ENCODE results near the gene TBX3.

Gene TBX3

DNA sequence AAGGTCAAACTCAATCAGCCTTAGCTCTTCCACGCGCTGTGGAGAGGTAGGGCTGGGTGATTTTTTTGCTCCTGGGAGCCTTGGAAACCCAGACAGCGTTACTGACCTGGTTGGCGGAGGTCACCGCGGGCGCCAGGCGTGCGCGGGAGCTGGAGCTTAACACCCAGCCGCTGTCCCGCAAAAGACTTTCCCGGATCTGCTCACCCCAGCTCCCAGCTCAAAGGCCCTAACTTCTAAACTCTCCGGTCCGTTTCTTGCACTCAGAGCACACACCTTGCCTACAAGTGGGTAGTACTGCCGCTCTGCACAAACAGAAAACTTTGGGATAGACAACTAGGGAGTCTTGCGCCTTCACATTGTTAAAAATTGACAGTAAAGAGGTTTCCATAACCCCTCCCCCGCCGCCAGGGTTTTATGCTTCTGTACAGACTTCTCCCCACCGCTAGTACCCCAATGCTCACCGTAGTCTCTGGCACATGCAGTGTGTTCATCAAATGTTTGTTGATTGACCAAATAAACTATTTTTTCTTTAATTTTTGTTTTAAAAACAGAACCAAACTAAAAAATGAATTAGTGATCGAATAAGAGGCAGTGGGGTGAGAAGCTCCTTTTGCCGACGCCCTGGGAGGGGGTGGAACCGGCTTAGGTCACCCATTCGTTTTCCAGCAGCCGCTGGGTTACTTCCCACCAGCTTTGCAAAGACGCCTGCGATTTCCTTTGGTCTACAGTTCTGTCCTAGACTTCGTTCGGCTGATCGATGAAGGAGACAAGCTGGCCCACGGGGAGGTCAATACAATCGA, 12.7 kb upstream of the TBX3 start:
- DNase-seq (ENCODE audit: low read depth) = no peak

DNA sequence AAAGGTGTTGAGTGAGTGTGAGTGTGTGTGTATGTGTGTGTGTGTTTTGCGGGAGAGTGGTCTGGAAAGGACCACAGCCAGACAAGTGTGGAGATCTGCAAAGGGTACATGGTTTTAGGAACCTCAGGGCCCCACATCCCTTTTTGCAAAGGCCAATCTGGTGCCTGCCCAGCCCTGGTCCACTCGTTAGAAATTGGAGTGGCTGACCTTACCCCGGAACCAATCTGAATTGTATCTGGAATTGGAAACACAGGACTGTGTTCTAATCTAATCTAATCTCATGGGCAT, 11.3 kb upstream of the TBX3 start:
- no peak for DNase-seq (ENCODE audit: low read depth)

DNA sequence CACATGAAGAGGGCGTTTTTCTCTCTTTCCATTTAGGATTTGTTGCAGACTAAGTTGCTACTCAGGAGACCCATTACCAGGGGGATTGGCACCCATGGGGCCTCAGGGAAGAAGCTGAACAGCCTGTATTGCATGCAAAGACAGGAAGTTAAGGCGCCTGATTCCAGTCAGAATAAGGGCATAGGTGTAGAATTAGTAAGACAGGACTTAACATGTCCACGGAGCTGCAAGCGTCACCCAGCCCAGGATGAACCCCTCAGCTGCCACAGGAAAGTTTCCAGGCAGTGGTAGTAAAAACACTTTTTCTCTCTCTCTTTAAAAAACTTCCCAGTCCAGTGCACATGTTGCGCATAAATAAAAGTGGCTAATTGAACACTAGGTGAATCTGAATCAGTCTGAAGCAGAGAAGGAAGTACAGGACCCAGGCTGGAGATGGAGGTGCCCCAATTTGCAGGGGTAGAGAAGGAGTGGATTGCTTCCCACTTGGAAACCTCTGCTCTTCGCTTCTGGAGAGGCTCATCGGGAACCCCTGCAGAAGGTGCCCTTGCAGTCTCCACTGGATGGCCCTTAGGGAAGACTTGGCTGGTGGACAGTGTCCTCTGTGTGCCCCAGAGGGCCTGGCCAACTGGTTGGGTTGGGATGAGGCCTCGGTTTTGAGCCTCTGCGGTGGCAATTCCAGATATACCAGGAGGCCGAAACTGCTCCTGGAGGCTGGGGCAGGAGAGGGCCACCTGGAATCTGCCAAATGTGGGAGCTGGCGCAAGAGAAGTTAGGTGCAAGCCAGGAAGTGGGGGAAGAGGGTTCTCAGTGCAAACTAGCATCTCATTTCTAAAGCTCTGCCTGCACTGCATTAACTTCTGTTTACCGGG, 10.7 kb upstream of the TBX3 start:
- no peak for DNase-seq (ENCODE audit: low read depth)

DNA sequence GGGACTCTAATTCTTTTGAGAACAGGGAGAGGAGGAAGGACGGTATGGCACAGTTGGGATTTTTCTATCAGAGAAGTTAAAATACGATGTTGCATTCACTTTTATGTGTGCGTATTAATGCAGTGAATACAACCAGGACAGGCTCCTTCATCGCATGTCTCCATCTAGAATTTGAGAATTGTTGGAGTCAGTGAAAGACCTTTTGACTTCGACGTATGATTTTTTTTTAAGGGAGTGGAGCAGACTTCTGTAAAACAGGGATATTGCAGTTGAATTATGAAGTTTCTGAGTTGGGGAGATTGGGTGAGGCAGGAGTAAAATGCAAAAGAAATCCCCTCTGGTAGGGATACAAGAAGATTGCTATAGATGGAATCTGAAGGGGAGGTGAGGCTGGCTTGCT, 9.6 kb upstream of the TBX3 start:
- DNase-seq (ENCODE audit: low read depth) = no peak

DNA sequence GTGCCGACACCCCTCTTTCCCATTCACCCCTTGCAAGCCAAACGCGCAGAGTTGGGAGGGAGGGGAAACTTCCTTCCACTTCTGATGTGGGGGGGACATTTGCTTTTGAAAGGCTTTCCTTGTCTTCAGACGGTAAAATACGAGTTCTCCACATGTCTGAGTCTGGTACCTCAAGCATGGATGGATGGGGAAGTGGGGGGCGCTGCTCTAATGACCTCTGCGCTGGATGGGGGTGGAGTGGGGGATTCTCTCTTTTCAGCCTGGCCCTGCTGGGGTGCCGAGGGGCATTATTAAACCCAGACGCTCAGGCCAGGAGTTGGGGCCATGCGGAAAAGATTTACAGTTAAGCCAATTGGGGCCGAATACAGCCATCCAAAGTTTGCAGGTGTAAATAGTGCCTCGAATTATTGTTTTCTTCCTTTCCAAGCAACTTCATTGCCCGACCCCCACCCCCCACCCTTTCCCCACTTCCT, 9.1 kb upstream of the TBX3 start:
- DNase-seq (ENCODE audit: low read depth) = no peak

DNA sequence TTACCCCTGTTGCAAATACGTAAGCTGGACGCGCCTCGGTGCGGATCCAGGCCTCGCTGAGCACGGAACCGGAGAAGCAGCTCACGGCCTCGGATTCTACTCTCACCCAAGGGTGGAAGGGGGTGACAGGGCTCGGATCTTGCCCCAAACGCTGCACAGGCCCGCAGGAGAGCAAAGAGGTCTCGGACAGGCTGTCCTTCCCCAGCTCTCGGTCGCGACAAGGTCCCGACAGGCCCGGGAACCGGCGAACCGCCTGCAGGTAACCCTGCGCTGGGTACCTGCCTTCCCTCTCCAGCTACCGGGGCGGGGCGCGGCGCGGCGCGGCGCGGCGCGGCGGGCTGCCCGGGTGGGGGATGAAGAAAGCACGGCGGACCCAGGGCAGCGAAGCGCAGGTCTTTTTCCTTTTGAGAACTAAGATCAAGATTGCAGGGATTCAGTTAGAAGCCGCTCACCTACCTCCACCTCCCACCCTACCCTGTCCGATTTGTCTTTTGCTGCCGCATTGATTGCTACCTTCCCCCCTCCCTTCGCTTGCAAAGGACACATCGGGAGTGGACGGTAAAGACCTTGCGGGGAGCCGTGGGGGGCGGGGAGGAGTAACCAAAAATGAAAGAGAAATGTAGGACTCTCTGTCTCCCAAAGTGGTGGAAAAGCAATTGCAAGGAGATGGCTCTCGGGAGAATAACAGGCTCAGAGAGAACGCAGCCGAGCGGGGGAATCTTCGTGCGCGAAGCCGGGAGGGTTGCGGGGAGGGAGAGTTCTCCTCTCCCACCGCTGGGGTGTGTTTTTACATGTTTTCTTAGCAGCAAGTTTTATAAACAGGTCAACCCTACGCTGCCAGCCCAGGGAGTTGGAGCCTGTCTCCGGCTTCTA, 8.4 kb upstream of the TBX3 start:
- no peak for DNase-seq (ENCODE audit: low read depth)

DNA sequence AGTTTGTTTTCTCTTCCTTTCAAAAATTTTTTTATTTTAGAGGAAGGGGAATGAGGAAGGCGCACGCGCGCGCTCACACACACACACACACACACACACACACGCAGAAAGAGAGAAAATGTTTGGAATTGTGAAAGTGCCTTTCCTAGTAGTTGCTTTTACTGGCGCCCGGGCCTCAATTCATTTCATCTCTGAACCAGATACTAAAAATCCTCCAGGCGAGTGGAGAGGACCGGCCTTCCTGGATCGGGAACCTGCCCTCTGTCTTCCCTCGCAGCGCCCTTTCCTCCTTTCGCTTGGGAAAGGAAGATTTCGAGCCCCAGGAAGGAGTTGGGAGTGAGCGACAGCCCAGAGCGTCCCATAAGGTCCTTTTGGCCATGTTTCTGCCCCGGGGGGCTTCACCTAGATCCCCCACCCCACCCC, 7.8 kb upstream of the TBX3 start:
- DNase-seq (ENCODE audit: low read depth) = no peak

DNA sequence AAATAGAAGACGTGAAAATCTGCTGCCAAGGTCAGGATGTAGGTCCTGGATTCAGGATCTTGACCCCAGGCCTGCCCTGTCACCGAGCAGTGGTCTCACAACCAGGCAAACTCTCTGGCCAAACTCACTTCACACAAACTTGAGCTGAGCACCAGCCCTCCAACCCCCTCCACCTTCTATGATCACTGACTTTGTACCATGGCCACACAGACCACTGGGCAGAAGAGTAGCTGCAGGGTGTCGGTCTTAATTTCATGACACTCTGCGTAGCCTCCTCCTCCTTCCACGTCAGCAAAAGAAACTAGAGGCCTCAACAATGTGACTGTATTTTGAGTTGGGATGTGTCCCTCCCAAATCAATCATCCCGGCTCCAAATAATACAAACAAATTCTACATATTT, 7.2 kb upstream of the TBX3 start:
- no peak for DNase-seq (ENCODE audit: low read depth)

DNA sequence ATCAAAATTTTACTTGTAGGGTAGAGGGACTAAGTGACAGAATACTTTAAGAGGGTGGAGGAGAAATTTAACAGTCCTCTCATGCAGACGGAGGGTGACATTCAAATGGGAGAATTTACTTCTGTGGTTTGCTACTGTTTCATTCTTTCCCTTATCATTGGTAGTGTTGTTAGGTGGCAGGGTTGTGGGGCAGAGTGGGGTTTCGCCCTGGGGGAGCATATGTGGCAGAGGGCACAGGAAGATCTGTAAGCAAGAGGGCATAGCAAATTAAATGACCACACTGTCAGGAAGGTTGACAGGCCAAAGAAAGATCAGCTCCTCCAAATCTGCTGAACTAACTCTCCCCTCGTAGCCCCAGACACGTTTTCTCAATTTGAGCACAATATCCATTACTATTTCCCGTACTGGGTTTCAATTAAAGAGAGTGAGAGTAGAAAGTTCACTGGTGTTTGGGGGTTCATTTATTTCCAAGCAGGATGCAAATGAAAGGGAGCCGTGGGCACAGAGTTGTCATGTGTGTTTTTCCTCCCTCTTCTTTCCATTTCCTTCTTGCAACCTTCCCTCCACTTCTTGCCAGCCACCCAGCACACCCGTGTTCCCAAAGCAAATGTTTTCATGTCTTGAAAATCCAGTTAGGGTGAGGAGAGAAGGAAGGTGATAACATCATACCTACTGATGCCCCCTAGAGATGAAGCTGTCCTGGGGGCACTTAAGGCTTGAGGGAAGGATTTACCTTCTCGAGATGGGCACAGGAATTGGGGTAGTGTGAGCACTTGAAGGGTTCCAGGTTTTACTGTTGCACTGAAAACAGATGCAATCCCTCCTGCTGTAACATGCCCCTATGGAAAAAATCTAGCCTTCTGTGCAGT, 6.5 kb upstream of the TBX3 start:
- no peak for DNase-seq (ENCODE audit: low read depth)

DNA sequence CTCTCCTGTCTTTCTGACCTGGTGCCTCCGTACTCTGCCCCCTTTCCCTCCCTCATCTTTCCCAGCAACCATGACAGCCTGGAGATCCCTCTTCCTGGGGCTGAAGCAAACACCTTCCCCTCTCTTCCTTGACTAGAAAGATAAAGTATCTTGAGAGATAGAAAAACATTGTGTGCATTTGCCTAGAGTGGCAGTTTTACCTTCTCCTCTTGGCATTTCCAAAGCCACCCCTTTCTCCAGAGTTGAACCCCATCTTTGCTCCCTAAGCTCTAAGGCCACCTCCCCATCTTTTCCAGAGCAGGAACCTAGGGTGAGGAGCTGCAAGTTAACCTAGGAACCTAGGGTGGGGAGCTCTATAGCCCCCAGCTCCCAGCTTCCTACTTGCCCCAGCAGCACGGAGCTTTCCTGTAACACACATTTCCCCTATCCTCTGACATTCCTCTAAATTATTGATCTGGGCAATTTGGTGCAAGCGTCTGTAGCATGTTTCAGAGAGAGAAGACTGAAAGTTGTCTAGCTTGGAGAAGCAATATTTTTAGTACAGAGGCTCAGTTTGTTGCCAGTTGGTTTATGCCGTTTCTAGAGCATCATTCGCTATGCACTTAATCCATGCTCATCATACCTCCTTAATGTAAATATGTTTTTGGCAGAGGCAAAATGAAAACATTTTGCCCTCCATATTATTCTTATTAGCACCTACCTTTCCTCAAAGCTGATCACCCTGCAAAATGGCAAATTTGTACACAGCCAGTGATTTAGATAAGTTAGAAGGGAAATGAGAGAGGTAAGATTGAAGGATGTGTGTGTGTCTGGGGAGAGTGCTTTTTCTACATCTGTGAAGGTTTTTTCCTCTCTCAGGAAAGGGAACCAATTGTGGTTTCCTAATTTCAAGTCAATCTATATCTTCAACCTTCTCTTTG, 5.4 kb upstream of the TBX3 start:
- no peak for DNase-seq (ENCODE audit: low read depth)

DNA sequence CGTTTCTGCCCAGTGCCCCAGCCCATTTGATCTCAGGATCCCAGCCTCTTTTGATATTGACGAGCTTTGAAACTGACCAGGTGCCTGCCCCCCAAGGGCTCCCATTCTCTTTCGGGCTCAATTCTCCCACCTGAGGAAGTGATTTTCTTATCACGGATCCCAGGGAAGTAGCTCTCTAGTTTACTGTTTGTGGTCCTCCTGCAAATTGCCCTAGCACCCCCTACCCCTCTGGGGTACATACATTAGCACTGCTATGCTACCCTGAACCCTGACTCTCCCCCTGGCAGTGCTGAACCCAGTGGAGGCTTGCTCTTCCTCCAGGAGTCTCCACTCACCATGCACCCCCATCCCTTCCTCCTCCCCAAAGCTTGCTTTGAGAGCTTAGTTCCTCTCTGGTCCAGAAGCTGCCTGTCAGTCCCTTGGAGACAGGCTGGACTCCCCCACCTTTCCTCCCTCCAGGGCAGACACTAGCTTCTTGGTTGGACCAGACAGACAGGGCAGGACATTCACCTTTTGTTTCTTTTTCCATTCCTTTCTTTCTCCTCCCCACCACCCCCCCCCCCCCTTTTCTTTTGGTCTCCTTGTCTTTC, 4.4 kb upstream of the TBX3 start:
- DNase-seq (ENCODE audit: low read depth) = no peak

DNA sequence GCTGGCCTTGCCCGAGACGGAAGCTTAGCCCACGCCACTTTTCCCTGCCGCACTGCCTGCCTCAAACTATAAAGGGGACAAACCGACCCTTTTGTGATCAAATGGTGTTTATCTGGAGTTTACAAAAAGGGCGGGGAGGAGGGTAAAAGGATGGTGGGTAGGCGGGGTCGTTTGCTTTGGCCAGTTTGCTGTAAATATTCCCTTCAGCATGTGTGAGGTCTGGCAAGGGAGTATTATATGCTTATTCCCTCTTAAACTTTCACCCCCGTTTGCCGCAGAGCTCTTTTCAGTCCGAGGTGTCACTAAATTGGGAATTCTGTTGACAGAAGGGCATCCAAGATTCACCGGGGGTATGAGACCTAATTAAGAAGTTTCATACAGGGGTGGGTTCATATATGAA, 3.8 kb upstream of the TBX3 start:
- no peak for DNase-seq (ENCODE audit: low read depth)

DNA sequence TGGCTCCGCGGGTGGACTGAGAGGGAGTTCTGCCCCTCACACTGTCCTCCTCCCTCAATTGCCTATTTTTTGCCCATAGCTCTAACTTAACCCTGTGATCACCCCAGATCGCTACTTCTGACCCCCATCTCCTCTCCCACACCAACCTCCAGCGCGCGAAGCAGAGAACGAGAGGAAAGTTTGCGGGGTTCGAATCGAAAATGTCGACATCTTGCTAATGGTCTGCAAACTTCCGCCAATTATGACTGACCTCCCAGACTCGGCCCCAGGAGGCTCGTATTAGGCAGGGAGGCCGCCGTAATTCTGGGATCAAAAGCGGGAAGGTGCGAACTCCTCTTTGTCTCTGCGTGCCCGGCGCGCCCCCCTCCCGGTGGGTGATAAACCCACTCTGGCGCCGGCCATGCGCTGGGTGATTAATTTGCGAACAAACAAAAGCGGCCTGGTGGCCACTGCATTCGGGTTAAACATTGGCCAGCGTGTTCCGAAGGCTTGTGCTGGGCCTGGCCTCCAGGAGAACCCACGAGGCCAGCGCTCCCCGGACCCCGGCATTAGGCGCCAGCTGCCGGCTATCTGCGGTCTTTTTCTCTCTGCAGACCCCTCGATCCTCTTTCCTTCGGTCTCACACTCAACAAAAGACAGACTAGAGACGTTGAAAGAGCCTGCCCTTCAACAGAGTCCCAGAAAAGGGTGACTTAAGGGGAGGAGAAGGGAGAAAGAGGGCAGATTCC, 3.0 kb upstream of the TBX3 start:
- no peak for DNase-seq (ENCODE audit: low read depth)

DNA sequence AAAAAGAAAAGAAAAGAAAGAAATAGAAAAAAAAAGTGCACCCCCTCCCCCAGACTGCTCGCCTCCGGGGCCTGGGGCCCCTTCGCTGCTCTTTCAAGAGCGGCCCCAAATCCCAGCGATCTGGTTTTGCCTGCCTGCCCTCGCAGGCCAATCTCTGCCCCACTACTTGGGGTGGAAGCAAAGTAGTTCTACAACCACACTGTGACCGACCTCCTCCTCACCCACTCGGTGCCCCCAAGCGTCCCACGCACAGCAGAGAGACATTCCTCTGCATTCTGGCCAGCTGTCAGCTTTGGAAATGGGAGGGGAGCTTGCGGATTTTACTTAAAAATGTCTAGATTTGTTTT, 2.4 kb upstream of the TBX3 start:
- no peak for DNase-seq (ENCODE audit: low read depth)

DNA sequence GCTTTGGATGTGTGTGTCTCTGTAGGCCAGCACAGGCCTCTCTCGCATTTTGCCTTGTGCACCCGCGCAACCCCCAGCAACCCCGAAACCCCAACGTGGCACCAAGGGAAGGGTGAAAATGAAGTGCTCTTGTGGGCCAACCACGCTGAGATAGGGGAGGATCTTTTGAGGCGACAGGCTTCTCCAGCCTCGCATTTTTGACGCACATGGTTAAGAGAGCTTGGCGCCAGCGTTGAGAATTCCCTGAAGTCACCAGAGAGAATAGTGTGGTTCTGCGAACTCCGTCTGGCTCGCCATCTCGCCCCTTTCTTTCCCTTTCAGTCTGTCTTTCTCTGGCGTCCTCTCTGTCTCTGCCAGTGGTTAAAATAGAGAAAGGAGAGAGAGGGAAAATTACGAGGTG, 1.9 kb upstream of the TBX3 start:
- DNase-seq (ENCODE audit: low read depth) = no peak

DNA sequence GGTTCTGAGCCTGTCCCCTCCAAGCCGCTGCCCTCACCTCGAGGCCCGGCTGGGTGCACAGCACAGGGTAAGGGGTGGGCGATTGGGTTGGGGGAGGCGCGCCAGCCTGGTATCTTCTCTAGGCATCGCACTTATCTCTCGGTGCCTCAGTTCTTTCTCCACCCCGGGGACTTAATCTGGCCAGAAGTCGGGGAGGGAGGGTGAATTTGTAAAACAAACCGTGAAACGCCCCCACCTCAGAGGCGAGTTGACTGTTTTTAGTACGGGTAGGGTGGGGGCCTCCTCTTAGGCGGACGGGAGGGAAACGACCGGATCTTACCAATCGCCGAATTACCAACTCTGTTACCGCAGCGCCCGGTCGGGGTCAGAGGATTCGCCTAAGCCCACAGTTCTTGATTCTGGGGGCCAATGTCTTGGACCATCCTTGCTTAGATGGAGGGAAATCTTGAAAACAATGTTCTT, 1.4 kb upstream of the TBX3 start:
- DNase-seq (ENCODE audit: low read depth) = no peak

DNA sequence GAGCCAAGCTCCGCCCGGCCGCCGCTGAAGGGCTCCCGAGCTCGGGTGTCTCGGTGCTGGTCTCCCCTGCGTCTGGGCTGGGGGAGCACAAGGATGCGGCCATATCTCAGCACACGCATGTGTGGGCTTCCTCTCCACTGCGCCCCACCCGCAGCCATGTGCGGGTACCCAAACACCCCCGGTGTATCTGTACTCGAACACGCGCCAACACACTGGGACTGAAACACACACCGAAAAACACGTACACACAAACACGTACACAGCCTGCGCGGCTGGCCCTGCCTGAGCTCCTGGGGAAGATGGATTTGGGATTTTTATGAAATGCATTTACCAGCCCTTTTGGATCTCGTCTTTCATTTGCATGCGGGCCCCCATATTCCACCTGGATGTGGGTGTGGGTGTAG, 897 bp upstream of the TBX3 start:
- DNase-seq (ENCODE audit: low read depth) = no peak

DNA sequence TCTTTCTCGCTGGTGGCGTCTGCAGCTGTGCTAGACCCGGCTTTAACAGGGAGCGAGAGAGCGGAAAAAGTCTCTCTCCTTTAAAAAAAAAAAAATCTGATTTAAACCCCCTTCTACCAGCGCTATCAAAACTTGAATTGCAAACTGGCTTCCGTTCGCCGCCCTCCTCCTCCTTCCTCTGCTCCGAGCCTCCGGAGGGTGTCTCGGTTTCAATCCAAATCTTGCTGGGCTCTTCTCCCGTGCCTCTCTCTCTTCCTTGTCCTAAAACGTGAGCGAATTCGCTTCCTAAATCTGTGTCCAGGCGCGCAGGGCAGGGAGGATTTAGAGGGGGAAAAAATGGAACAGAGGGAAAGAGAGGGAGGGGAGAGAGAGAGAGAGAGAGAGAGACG, 272 bp downstream of the TBX3 start:
- DNase-seq (ENCODE audit: low read depth) = no peak
